ENCODE measurements around the gene COMMD7.

DNA sequence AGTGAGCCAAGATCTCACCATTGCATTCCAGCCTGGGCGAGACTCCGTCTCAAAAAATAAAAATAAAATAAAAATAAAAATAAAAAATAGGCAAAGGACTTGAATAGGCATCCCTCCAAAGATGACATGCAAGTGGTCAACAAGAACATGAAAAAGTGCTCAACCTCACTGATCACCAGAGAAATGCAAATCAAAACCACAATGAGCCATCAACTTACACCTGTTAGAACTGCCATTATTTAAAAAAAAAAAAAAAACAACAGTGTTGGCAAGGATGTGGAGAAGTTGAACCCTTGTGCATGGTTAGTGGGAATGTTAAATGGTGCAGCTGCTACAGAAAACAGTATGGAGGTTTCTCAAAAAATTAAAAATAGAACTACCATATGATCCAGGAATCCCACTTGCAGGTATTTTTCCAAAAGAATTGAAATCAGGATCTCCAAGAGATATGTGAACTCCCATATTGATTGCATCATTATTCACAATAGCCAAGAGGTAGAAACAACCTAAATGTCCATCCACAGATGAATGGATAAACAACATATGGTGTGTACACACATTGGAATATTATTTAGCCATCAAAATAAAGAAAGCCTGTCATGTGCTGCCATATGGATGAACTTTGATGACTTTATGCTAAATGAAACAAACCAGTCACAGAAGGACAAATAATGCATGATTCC is 72.4 kb downstream of the COMMD7 start:
- TF ChIP-seq, protein P1, sequence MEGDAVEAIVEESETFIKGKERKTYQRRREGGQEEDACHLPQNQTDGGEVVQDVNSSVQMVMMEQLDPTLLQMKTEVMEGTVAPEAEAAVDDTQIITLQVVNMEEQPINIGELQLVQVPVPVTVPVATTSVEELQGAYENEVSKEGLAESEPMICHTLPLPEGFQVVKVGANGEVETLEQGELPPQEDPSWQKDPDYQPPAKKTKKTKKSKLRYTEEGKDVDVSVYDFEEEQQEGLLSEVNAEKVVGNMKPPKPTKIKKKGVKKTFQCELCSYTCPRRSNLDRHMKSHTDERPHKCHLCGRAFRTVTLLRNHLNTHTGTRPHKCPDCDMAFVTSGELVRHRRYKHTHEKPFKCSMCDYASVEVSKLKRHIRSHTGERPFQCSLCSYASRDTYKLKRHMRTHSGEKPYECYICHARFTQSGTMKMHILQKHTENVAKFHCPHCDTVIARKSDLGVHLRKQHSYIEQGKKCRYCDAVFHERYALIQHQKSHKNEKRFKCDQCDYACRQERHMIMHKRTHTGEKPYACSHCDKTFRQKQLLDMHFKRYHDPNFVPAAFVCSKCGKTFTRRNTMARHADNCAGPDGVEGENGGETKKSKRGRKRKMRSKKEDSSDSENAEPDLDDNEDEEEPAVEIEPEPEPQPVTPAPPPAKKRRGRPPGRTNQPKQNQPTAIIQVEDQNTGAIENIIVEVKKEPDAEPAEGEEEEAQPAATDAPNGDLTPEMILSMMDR (IDR thresholded peaks at IDR 0.05) = no peak
- no peak for TF ChIP-seq ZFX (IDR thresholded peaks at IDR 0.05; ENCODE audit: borderline replicate concordance)
